ENCODE measurements around the gene TMEM178B.
A peak's percentile ranks its signal among the peaks of the same experiment; 100 is the strongest.

Gene TMEM178B

DNA sequence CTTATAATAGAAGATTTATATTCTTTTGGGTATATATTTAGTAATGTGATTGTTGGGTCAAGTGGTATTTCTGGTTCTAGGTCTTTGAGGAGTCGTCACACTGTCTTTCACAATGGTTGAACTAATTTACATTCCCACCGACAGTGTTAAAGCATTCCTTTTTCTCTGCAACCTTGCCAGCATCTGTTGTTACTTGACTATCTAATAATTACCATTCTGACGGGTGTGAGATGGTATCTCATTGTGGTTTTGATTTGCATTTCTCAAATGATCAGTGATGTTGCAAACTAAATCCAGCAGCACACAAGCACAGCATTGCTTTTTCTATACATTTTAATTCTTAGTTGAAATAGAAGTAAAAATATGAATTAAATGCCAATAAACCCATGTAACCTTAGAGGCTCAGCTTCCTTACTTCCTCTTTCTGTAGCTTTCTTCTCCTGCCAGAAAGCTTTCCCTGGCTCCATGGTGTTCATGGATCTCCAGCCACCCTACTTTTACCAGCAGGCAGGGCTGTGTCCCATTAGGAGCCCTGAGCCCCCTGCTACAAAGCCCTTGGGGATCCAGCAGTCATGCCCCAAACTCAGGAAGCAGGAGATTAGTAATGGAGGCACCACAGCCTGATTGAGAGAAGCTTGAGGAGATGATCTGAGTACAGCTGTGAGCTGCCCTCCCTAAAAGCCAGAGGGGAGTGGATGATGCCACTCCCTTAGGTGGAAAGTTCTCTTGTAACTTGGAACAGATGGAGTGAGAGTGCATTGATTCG is 158.6 kb downstream of the TMEM178B start:
- H3K4me3 ChIP-seq = no peak overlapping the region
- no peaks in the 10 kb centered on the region for H3K36me3 ChIP-seq
- H3K9me3 ChIP-seq (replicated peaks in 1 of 11) = no peaks in the 10 kb centered on the region
- H3K9ac ChIP-seq = no peak overlapping the region
- no peak overlapping the region for H3K27ac ChIP-seq
- H4K20me1 ChIP-seq = no peaks in the 10 kb centered on the region
- H3K4me1 ChIP-seq = 0 out of 20 replicates have a peak, but pooled peaks cover 0 to 3% (median 0%) of the 10 kb centered on the region in 10 experiments
- no peak overlapping the region for H3K4me2 ChIP-seq
- no peak for TF ChIP-seq Cebpa-rat (IDR thresholded peaks at IDR 0.05)
- H3K27me3 ChIP-seq = no peaks in the 10 kb centered on the region

GRCh38 chr7:141234335-141235105 is 160.7 kb downstream of the TMEM178B start:
- Histone ChIP-seq H3K4me2 (no peak overlapping the region), H3K27ac (no peak overlapping the region), H3K4me1 (0 out of 20 replicates have a peak, but pooled peaks cover 0 to 3% (median 0%) of the 10 kb centered on the region in 10 experiments), H3K9ac (no peak overlapping the region), H3K9me3 (replicated peaks in 1 of 11) (no peaks in the 10 kb centered on the region), H4K20me1 (no peaks in the 10 kb centered on the region), H3K4me3 (no peak overlapping the region), H3K27me3 (no peaks in the 10 kb centered on the region), H3K36me3 (no peaks in the 10 kb centered on the region)
- no peak for TF ChIP-seq Cebpa-rat (IDR thresholded peaks at IDR 0.05)

DNA sequence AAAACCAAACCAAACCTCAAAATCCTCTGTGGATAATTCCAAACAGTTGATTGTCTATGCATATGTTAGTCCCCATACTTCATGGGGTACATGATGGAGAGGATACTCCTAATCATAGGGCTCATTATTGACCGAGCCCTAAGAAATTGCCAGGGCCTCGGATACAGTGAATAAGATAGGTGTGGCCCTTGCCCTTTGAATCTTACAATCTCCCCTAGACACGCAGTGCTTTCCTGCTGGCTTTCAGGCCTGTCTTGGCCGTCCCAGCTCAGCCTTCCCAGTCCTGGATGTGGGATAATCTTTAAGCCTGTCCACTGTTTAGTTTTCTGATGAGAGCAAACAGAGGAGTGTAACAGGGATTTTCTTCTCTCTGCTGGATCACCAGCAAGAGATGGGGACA is 161.8 kb downstream of the TMEM178B start:
- Histone ChIP-seq H4K20me1 (no peaks in the 10 kb centered on the region), H3K36me3 (no peaks in the 10 kb centered on the region), H3K4me2 (no peak overlapping the region), H3K4me3 (no peak overlapping the region), H3K9me3 (replicated peaks in 1 of 11) (no peaks in the 10 kb centered on the region), H3K27ac (no peak overlapping the region), H3K9ac (no peak overlapping the region), H3K27me3 (no peaks in the 10 kb centered on the region), H3K4me1 (0 out of 20 replicates have a peak, but pooled peaks cover 0 to 3% (median 0%) of the 10 kb centered on the region in 10 experiments)
- no peak for TF ChIP-seq Cebpa-rat (IDR thresholded peaks at IDR 0.05)

DNA sequence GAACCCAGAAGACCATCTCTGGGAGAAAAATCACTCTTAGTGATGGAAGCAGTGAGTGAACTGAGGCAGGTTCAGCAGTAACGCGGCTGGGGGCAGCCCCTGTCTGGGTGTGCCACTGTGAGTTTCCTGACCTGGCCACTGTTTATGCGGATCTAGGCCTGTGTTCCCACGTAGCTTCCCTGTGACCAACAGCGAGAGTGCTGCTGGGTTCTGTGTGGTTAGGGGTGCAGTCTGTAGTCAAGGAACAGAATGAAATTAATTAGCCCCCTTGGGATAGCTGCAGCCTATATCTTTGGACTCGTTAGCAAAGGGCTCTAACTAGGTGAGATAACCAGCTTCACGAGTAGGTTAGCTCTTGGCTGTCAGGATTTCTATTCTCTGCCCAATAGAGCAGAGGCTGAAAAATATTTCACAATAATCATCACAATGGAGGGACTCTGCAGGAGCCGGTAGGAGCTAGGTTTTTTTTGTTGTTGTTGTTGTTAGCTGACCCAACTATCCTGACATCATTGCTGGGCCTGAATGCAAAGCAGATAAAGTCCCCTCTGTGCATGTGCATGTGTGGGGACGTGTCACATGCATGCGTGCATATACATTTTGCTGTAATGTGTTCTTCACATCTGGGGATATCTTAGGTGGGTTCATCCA is 164.9 kb downstream of the TMEM178B start:
- H3K36me3 ChIP-seq = no peaks in the 10 kb centered on the region
- no peak for TF ChIP-seq Cebpa-rat (IDR thresholded peaks at IDR 0.05)
- no peak overlapping the region for H3K4me2 ChIP-seq
- H3K27me3 ChIP-seq = no peaks in the 10 kb centered on the region
- no peak overlapping the region for H3K27ac ChIP-seq
- no peak overlapping the region for H3K9ac ChIP-seq
- no peaks in the 10 kb centered on the region for H3K9me3 ChIP-seq (replicated peaks in 1 of 11)
- H3K4me3 ChIP-seq = no peak overlapping the region
- H4K20me1 ChIP-seq = no peaks in the 10 kb centered on the region
- H3K4me1 ChIP-seq = peaks cover 0 to 4% (median 0%) of the 10 kb centered on the region in 10 experiments; a peak in 1 of 20 replicates

- Histone ChIP-seq H3K4me3 (no peak overlapping the region), H3K9me3 (replicated peaks in 1 of 11) (no peaks in the 10 kb centered on the region), H3K27me3 (no peaks in the 10 kb centered on the region), H3K9ac (no peak overlapping the region), H3K4me2 (no peak overlapping the region), H3K36me3 (no peaks in the 10 kb centered on the region), H3K27ac (no peak overlapping the region), H3K4me1 (peaks cover 0 to 4% (median 0%) of the 10 kb centered on the region in 10 experiments; a peak in 1 of 20 replicates), H4K20me1 (no peaks in the 10 kb centered on the region)
- no peak for TF ChIP-seq Cebpa-rat (IDR thresholded peaks at IDR 0.05)
Observed at GRCh38 chr7:141239661-141240060, 165.8 kb downstream of the TMEM178B start.

DNA sequence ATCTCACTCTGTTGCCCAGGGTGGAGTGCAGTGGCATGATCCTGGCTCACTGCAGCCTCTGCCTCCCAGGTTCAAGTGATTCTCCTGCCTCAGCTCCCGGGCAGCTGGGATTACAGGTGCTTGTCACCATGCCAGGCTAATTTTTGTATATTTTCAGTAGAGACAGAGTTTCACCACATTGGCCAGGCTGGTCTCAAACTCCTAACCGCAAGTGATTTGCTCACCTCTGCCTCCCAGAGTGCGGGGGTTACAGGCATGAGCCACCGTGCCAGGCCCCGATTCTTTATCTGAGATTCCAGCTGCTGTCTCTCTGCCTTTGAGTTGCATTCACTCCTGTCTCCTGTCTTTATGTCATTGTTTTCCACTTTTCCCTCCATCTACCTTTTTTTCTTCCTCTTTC is 168.7 kb downstream of the TMEM178B start:
- TF ChIP-seq Cebpa-rat (IDR thresholded peaks at IDR 0.05) = no peak
- no peaks in the 10 kb centered on the region for H3K27me3 ChIP-seq

GRCh38 chr7:141243368-141243767 is 169.5 kb downstream of the TMEM178B start:
- peak overlapping the region in 1 of 11 experiments; percentile 4; a peak in 1 of 22 replicates for H3K4me2 ChIP-seq
- H3K4me3 ChIP-seq = no peak overlapping the region
- TF ChIP-seq Cebpa-rat (IDR thresholded peaks at IDR 0.05) = no peak
- no peak overlapping the region for H3K27ac ChIP-seq
- H4K20me1 ChIP-seq = no peaks in the 10 kb centered on the region
- no peaks in the 10 kb centered on the region for H3K36me3 ChIP-seq
- no peaks in the 10 kb centered on the region for H3K9me3 ChIP-seq (replicated peaks in 1 of 11)
- peaks cover 0 to 4% (median 0%) of the 10 kb centered on the region in 10 experiments; a peak in 1 of 20 replicates for H3K4me1 ChIP-seq
- H3K27me3 ChIP-seq = no peaks in the 10 kb centered on the region
- H3K9ac ChIP-seq = no peak overlapping the region

More for the DNA sequence above, 168.7 kb downstream of the TMEM178B start:
- H4K20me1 ChIP-seq = no peaks in the 10 kb centered on the region
- H3K9me3 ChIP-seq (replicated peaks in 1 of 11) = no peaks in the 10 kb centered on the region
- H3K36me3 ChIP-seq = no peaks in the 10 kb centered on the region
- no peak overlapping the region for H3K9ac ChIP-seq
- no peak overlapping the region for H3K4me2 ChIP-seq
- H3K27ac ChIP-seq = no peak overlapping the region
- H3K4me1 ChIP-seq = peaks cover 0 to 4% (median 0%) of the 10 kb centered on the region in 10 experiments; a peak in 1 of 20 replicates
- H3K4me3 ChIP-seq = no peak overlapping the region

DNA sequence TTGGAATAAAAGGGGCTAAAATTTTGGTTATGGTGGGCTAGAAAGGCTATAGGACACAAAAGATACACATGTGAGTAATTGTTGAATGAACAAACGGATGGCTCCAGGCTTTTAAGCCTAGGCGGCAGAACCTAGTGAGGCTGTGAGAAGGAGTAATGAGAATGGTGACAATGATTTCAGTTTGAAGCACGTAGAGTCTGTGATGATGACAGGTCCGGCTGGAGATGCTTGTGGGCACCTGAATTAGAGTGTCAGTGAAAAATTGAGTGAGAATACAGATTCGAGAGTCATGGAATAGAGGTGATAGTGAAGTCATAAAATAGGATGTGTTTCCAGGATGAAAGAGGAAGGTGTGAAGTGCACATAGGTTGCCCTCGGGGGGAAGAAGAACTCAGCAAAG is 170.6 kb downstream of the TMEM178B start:
- TF ChIP-seq Cebpa-rat (IDR thresholded peaks at IDR 0.05) = no peak
- Histone ChIP-seq H3K27me3 (no peaks in the 10 kb centered on the region), H3K4me2 (no peak overlapping the region), H3K9me3 (replicated peaks in 1 of 11) (peaks cover 0 to 4% (median 0%) of the 10 kb centered on the region in 11 experiments; a peak in 2 of 22 replicates), H3K9ac (no peak overlapping the region), H4K20me1 (no peaks in the 10 kb centered on the region), H3K36me3 (no peaks in the 10 kb centered on the region), H3K4me3 (no peak overlapping the region), H3K4me1 (peaks cover 0 to 4% (median 0%) of the 10 kb centered on the region in 10 experiments; a peak in 1 of 20 replicates), H3K27ac (no peak overlapping the region)

GRCh38 chr7:141246426-141246825 is 172.6 kb downstream of the TMEM178B start:
- Histone ChIP-seq H3K4me1 (peaks cover 0 to 4% (median 0%) of the 10 kb centered on the region in 10 experiments; a peak in 1 of 20 replicates), H3K9ac (no peak overlapping the region), H4K20me1 (no peaks in the 10 kb centered on the region), H3K4me3 (no peak overlapping the region), H3K9me3 (replicated peaks in 1 of 11) (peaks cover 0 to 4% (median 0%) of the 10 kb centered on the region in 11 experiments; a peak in 2 of 22 replicates), H3K4me2 (no peak overlapping the region), H3K27ac (no peak overlapping the region), H3K27me3 (no peaks in the 10 kb centered on the region), H3K36me3 (no peaks in the 10 kb centered on the region)
- no peak for TF ChIP-seq Cebpa-rat (IDR thresholded peaks at IDR 0.05)
